H1 (cell line): Measurements from ENCODE around the gene SLC2A13. TPM values are rescaled to one million over a fixed set of nuclear protein-coding genes. Genes with fewer than 3 reads are reported as not detected.
A peak's percentile ranks its signal among the peaks of the same experiment; 100 is the strongest.

Experiments
- HDAC2 ChIP-seq, 2 experiments: fragments of 300-600 bp in 1 of 2; sonication (generic) in 1 of 2; IDR thresholded peaks; 2 replicates each; pipeline ENCODE4 v1.6.1; 2011 to 2012; ENCODE audit warnings: low read depth in 2 of 2, low read length in 2 of 2, mild to moderate bottlenecking in 2 of 2, moderate library complexity in 2 of 2, borderline replicate concordance in 1 of 2, inconsistent platforms in 1 of 2
- polyA plus RNA-seq, 7 experiments: library from polyadenylated mRNA; depleted of rRNA in 3 of 7; stranded (reverse) in 5 of 7; unstranded in 2 of 7; fragments of >200 nt in 5 of 7; fragments of 200-250 nt in 2 of 7; gene quantifications; 1 replicate in 5 of 7; 2 replicates in 1 of 7; 4 replicates in 1 of 7; pipeline versions ENCODE4 v1.2.1 to v1.2.3, GENCODE V29; 2011 to 2013; ENCODE audit warnings: missing spikeins in 2 of 7, mixed read lengths in 2 of 7
- total RNA-seq: library from RNA; stranded (reverse); fragmentation: NEBNext Ultra II Directional; extraction: Animal tissue kit (Norgen Biotek cat#: 25700); gene quantifications from 2 replicates; pipeline ENCODE4 v1.2.1, GENCODE V29; 2021

Gene SLC2A13
- total and polyA plus RNA-seq, 2 of the 8 experiments (the other 6 are each of a cell fraction or from before 2014, with no cell fraction given): 2.8 to 9.6 TPM

DNA sequence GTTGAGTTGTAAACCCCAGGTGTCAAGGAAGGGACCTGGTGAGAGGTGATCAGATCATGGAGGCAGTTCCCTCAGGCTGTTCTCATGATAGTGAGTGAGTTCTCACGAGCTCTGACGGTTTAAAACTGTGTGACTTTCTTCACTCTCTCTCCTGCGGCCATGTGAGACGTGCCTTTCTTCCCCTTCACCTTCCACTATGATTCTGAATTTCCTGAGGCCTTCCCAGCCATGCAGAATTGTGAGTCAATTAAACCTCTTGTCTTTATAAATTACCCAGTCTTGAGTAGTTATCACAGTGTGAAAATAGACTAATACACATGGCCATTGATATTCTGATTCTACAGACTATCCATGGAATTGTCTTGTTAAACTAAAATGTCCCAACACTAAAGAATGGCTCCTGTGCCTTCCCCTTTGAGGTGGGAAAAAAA is 85.6 kb downstream of the SLC2A13 start (continued):
- 0 out of 4 replicates have a peak, but pooled peaks of 1 of the 2 experiments have one; percentile 12 for TF ChIP-seq HDAC2 (IDR thresholded peaks at IDR 0.05; ENCODE audit: borderline replicate concordance in 1 of 2, low read depth in 2 of 2, low read length in 2 of 2)
